Measurements from ENCODE around the gene KCNMA1.
A peak's percentile ranks its signal among the peaks of the same experiment; 100 is the strongest.

KCNMA1 gene

DNA sequence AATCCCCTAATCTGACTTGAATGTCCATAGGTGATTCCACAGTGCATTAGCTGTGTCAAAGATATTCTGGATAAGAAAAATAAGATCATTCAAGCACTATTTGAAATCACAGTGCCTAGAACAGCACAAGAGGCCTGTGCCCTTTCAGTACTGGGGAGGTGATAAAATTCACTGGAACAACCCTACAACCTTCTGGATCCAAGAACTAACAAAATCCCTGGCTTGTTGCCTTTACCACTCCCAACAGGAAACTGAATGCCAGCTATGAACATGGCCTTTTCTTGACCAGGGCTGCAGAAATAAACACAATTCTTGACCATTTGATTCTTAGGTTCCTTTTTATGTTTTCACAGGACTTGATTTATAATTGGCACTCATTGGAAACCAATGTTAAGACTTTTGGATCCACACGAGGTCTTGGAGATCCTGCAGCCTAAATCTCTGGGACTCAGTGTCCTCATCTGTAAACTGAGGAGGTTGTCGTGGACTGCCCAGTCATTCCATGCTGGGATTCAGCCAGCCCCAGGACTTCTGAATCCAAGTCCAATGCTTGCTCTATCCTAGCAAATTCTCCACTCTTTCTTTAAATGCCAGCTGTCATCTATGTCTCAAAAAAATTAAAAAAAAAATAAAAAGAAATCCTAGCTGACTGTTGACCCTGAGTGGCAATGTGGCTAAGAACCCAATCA lies 624.7 kb downstream of the KCNMA1 start:
- DNase-seq (ENCODE audit: low read depth): no peak

- no peak for DNase-seq (ENCODE audit: low read depth)
Measured at GRCh38 chr10:77011874-77012811, 625.5 kb downstream of the KCNMA1 start.

GRCh38 chr10:77010430-77010829 lies 627.2 kb downstream of the KCNMA1 start:
- DNase-seq (ENCODE audit: low read depth): no peak

- no peak for DNase-seq (ENCODE audit: low read depth)
Measured at GRCh38 chr10:77007834-77008233, 629.8 kb downstream of the KCNMA1 start.

- no peak for DNase-seq (ENCODE audit: low read depth)
Measured at GRCh38 chr10:77006836-77007511, 630.6 kb downstream of the KCNMA1 start.

- DNase-seq (ENCODE audit: low read depth): no peak
Measured at GRCh38 chr10:77005871-77006270, 631.7 kb downstream of the KCNMA1 start.

- DNase-seq (ENCODE audit: low read depth): no peak
Measured at GRCh38 chr10:77004917-77005564, 632.6 kb downstream of the KCNMA1 start.

GRCh38 chr10:77002872-77003271 lies 634.7 kb downstream of the KCNMA1 start:
- DNase-seq (ENCODE audit: low read depth): no peak

GRCh38 chr10:77001206-77001605 lies 636.4 kb downstream of the KCNMA1 start:
- DNase-seq (ENCODE audit: low read depth): no peak

DNA sequence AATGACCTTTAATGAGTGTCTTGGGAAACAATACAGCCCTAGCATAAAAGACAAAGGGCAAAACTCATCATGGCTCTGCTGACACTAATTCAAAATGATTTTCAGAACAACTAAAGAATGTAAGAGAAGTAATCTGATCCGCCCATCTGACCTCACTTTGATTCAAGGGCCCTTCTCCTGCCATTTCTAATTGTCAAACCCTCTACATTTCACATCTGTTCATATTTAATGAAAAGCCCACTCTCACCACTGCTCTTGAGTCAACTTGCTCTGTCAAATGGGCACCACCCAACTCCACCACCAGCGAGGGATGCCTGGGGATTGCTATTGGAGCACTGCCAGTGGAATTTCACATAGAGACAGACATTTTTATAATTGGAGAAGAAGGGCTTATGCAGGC lies 639.2 kb downstream of the KCNMA1 start:
- DNase-seq (ENCODE audit: low read depth): no peak

GRCh38 chr10:76997631-76998030 lies 640.0 kb downstream of the KCNMA1 start:
- DNase-seq (ENCODE audit: low read depth): no peak

GRCh38 chr10:76995023-76995422 lies 642.6 kb downstream of the KCNMA1 start:
- no peak for DNase-seq (ENCODE audit: low read depth)

GRCh38 chr10:76993213-76993612 lies 644.4 kb downstream of the KCNMA1 start:
- DNase-seq (ENCODE audit: low read depth): no peak

GRCh38 chr10:76992467-76992866 lies 645.1 kb downstream of the KCNMA1 start:
- DNase-seq (ENCODE audit: low read depth): no peak

GRCh38 chr10:76991621-76992020 lies 646.0 kb downstream of the KCNMA1 start:
- DNase-seq (ENCODE audit: low read depth): no peak

GRCh38 chr10:76990561-76990960 lies 647.0 kb downstream of the KCNMA1 start:
- no peak for DNase-seq (ENCODE audit: low read depth)

- peak; percentile 37 for DNase-seq (ENCODE audit: low read depth)
Measured at GRCh38 chr10:76984559-76985443, 652.8 kb downstream of the KCNMA1 start.

DNA sequence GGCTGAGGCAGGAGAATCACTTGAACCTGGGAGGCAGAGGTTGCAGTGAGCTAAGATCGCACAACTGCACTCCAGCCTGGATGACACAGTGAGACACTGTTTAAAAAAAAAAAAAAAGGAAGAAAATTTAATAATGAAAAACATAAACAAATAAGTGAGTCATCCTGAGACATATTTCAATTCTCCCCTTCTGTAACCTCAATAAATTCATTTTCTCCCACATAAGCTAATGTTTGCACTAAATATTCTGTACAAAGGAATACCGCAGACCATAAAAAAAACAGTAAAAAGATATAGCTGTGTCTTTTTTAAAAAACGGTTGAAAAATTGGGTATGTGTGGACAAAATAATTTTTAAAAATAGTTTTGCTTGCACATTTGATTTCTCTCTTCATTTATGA lies 654.0 kb downstream of the KCNMA1 start:
- no peak for DNase-seq (ENCODE audit: low read depth)

DNA sequence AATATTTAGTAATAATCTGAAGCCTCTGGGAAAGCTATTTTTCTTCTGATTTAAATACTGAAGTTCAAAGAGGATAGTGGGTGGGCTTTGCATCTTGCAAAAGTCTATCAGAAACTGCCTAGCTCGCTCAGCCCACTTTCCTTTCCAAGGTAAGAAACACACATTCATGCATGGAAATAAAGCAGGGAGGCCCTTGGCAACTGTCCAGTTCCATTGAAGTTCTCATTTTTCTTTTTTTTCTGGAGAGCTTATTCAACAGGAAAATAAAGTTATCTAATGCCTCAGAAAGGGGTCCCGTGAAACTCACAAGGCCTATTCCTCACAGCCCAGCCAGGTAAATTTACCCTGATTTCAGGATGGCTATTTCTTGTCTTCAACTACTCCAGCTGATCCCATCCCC lies 654.9 kb downstream of the KCNMA1 start:
- no peak for DNase-seq (ENCODE audit: low read depth)

DNA sequence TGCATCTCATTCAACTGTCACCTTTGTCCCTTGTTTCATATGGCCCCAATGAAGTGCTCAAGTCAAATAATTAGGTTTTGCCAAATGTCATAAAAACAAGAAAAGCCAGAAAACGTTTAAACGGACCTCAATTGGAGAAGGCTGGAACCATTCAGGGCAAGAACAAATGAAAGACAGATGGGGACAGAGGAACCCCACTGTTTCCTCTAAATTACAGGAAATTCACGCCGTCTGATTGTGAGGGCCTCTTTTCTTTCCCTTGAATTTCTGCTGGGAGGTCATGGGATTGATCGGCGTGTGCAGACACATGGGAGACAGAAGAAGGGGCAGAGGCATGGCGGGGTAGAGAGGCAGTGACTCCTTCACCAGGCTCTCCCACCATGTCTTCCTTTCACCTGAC lies 656.4 kb downstream of the KCNMA1 start:
- DNase-seq (ENCODE audit: low read depth): no peak

DNA sequence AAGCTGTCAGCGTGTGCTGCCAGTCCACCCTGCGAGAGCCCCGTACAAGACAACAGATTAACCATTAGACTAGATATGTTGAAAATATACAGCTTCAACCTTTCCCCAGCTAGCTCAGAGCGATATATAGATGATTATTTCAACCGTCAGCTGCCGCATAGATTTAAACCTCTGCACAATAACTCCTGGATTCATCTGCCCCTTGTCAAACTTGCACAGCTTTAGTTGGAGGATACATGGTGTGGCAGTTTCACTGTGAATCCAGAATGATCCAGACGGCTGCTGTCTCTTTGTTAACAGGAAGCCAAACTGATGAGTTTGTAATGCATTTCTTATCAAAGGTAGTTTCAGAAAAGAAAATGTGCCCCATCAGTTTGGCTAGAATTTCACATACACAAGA lies 659.7 kb downstream of the KCNMA1 start:
- DNase-seq (ENCODE audit: low read depth): no peak

Data from activated T-cell treated with anti-CD3 and anti-CD28 coated beads for 48 hours (primary cell).